ENCODE data around the gene UBASH3A.

GRCh38 chr21:42370894-42371654 is 32.6 kb upstream of the UBASH3A start:
- TF ChIP-seq POLR2A (IDR thresholded peaks at IDR 0.05) (no peak), CTCF (IDR thresholded peaks at IDR 0.05) (no peak)
